IPS DF 4.7 (cell line): ENCODE measurements around the gene ACCSL.

Experiments
- DNase-seq: peaks from one replicate; pipeline ENCODE4 v3.0.0-alpha.2; 2013; ENCODE audit warnings: low spot score; ENCODE audit errors: extremely low read depth

The ACCSL gene

GRCh38 chr11:44095506-44096359 is 48.0 kb downstream of the ACCSL start, which contains the start of gene EXT2:
TSS of gene EXT2 (plus strand) at chr11:44095678. CDS start at chr11:44107713, 12,035 bp downstream.
- DNase-seq, result no peak

- no peak for DNase-seq
Observed at GRCh38 chr11:44096360-44097185, 48.8 kb downstream of the ACCSL start.

GRCh38 chr11:44097821-44098220 is 50.0 kb downstream of the ACCSL start:
- DNase-seq, result no peak

GRCh38 chr11:44101098-44101497 is 53.3 kb downstream of the ACCSL start:
- no peak for DNase-seq

GRCh38 chr11:44104481-44105294 is 56.9 kb downstream of the ACCSL start:
- no peak for DNase-seq

GRCh38 chr11:44108260-44108659 is 60.5 kb downstream of the ACCSL start:
- no peak for DNase-seq
